Small intestine (tissue), 7 donors: Measurements from ENCODE around the gene EXD3. TPM values are rescaled to one million over a fixed set of nuclear protein-coding genes. Genes with fewer than 3 reads are reported as not detected.
A peak's percentile ranks its signal among the peaks of the same experiment; 100 is the strongest.
"Not testable (repeated sequence)": the region's sequence is repeated elsewhere in the genome, so short reads cannot be mapped to it uniquely, and the experiment has no call there.

Source experiments
- DNase-seq, 2 donors: peaks; one replicate each; pipeline versions ENCODE4 v3.0.0 to v3.0.0-alpha.2; 2013
- FAIRE-seq: peaks from 2 replicates; lab custom pipeline; 2012; peaks lifted over from hg19 to GRCh38; lab: Jason Lieb, UNC
- H3K27ac ChIP-seq, 3 donors: one replicate each; pipeline ENCODE4 v1.5.1; 2013; ENCODE audit warnings: low read length in 2 of 3, mild to moderate bottlenecking in 2 of 3, control low read depth in 1 of 3, inconsistent platforms in 1 of 3, low read depth in 1 of 3, moderate library complexity in 1 of 3
- H3K27me3 ChIP-seq, 3 donors: one replicate each; pipeline ENCODE4 v1.6.1; 2013; ENCODE audit warnings: low read length in 3 of 3, inconsistent platforms in 1 of 3; ENCODE audit not compliant: control insufficient read depth in 3 of 3, insufficient read depth in 3 of 3
- H3K36me3 ChIP-seq, 3 donors: one replicate each; pipeline ENCODE4 v1.6.1; 2013; ENCODE audit warnings: low read length in 3 of 3, inconsistent platforms in 1 of 3, low read depth in 1 of 3, mild to moderate bottlenecking in 1 of 3, moderate library complexity in 1 of 3; ENCODE audit not compliant: control insufficient read depth in 3 of 3, insufficient read depth in 2 of 3
- H3K4me1 ChIP-seq, 3 donors: one replicate each; pipeline ENCODE4 v1.6.1; 2013; ENCODE audit warnings: low read length in 2 of 3, inconsistent platforms in 1 of 3, low read depth in 1 of 3, mild to moderate bottlenecking in 1 of 3, moderate library complexity in 1 of 3; ENCODE audit not compliant: control insufficient read depth in 3 of 3, insufficient read depth in 2 of 3
- H3K4me3 ChIP-seq, 3 donors: one replicate each; pipeline ENCODE4 v1.5.1; 2013; ENCODE audit warnings: low read length in 3 of 3, control low read depth in 1 of 3, inconsistent platforms in 1 of 3, low read depth in 1 of 3, mild to moderate bottlenecking in 1 of 3, moderate library complexity in 1 of 3
- H3K9me3 ChIP-seq, 2 donors: one replicate each; pipeline ENCODE4 v1.6.1; 2013; ENCODE audit warnings: low read depth in 1 of 2, low read length in 1 of 2; ENCODE audit not compliant: control insufficient read depth in 2 of 2, insufficient read depth in 1 of 2
- WGBS, 3 donors: extraction: QIAGEN DNeasy Blood & Tissue Kit; methylation state at CpG; one replicate each; pipeline ENCODE4 v1.1.7; 2013; 5-methylcytosine and 5-hydroxymethylcytosine counted together
- polyA plus RNA-seq, 4 donors: library from polyadenylated mRNA; stranded (reverse) in 3 of 4; unstranded in 1 of 4; fragments of 200-250 nt in 3 of 4; fragments of 120-200 nt in 1 of 4; gene quantifications; one replicate each; pipeline versions ENCODE4 v1.2.1 to v1.2.3, GENCODE V29; 2013
- donor health status: healthy with polysubstance abuse.
- donor health status: control.
- donor health status: control.
- donor health status: Bipolar disorder and iron deficiency.
- donor health status: healthy.

EXD3 gene
- polyA plus RNA-seq, 4 donors, result 15.0 to 47.8 (median 32.4) TPM

DNA sequence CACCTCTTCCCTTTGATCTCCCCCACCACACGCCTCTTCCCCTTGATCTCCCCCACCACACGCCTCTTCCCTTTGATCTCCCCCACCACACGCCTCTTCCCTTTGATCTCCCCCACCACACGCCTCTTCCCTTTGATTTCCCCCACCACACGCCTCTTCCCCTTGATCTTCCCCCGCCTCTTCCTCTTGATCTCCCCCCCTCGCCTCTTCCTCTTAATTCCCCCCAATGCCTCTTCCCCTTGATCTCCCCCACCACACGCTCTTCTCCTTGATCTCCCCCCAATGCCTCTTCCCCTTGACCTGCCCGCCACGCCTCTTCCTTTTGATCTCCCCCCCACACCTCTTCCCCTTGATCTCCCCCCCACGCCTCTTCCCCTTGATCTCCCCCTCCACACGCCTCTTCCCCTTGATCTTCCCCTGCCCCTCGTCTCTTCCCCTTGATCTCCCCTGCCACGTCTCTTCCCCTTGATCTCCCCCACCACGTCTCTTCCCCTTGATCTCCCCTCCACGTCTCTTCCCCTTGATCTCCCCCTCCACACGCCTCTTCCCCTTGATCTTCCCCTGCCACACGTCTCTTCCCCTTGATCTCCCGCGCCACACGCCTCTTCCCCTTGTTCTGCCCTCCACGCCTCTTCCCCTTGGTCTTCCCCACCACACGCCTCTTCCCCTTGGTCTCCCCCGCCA is 27.7 kb upstream of the EXD3 start:
- H3K27me3 ChIP-seq, DNase-seq, H3K4me3 ChIP-seq, FAIRE-seq, H3K27ac ChIP-seq, H3K9me3 ChIP-seq: not testable (repeated sequence)
- H3K4me1 ChIP-seq, result peaks cover 2 to 25% (median 6%) of the 10 kb centered on the region in 3 donors
- H3K36me3 ChIP-seq, result peaks cover 0 to 56% (median 6%) of the 10 kb centered on the region in 3 donors
- WGBS, 3 donors, result 69 to 80% (median 80%) methylated on average over 20 to 23 of the region's 24 CpGs

DNA sequence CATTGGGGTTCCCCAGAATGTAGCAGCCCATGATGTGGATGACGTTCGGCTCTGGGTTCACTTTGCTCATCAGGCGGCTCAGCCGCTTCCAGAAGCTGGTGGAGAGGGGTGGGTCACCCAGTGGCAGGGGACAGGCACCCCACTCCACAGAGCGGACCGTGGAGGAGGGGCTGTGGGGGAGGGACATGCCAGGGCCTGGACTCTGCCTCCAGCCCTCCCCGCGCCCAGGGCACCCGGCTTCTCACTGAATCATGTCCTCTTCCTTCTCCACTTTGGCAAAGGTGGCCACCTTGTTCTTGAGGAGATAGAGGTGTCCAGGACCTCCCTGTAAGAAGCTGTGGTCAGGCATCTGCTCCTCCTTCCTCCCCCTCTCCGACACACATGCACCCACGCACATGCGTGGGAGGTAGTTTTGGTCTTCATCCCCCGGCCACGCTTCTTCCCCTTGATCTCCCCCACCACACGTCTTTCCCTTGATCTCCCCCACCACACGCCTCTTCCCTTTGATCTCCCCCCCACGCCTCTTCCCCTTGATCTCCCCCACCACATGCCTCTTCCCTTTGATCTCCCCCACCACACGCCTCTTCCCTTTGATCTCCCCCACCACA is 27.1 kb upstream of the EXD3 start:
- WGBS, 3 donors, result 75 to 81% (median 79%) methylated on average over 16 to 18 of the region's 18 CpGs
- H3K4me1 ChIP-seq, result peaks cover 2 to 28% (median 6%) of the 10 kb centered on the region in 3 donors
- FAIRE-seq (no peak), DNase-seq (no peak)
- peaks cover 0 to 50% (median 6%) of the 10 kb centered on the region in 3 donors for H3K36me3 ChIP-seq
- no peak overlapping the region for H3K27ac ChIP-seq
- no peaks in the 10 kb centered on the region for H3K9me3 ChIP-seq
- H3K27me3 ChIP-seq, result peaks cover 0 to 5% (median 0%) of the 10 kb centered on the region in 3 donors
- H3K4me3 ChIP-seq, result no peak overlapping the region

GRCh38 chr9:137449081-137449844 is 26.3 kb upstream of the EXD3 start:
- no peak for DNase-seq
- H3K9me3 ChIP-seq, result no peaks in the 10 kb centered on the region
- FAIRE-seq, result no peak
- peaks cover 0 to 5% (median 0%) of the 10 kb centered on the region in 3 donors for H3K27me3 ChIP-seq
- WGBS, 3 donors, result 77 to 83% (median 80%) methylated on average over 35 to 36 of the region's 36 CpGs
- H3K4me1 ChIP-seq, result peaks cover 2 to 22% (median 2%) of the 10 kb centered on the region in 3 donors
- peaks cover 0 to 44% (median 6%) of the 10 kb centered on the region in 3 donors for H3K36me3 ChIP-seq
- no peak overlapping the region for H3K27ac ChIP-seq
- H3K4me3 ChIP-seq, result no peak overlapping the region

- peaks cover 0 to 44% (median 6%) of the 10 kb centered on the region in 3 donors for H3K36me3 ChIP-seq
- H3K27ac ChIP-seq, result no peak overlapping the region
- peaks cover 2 to 19% (median 2%) of the 10 kb centered on the region in 3 donors for H3K4me1 ChIP-seq
- H3K4me3 ChIP-seq, result no peak overlapping the region
- WGBS, 3 donors, result 92 to 93% (median 93%) methylated on average over 7 to 16 of the region's 16 CpGs
- peaks cover 0 to 5% (median 0%) of the 10 kb centered on the region in 3 donors for H3K27me3 ChIP-seq
- H3K9me3 ChIP-seq, result no peaks in the 10 kb centered on the region
- DNase-seq (no peak), FAIRE-seq (no peak)
These were observed 25.6 kb upstream of the EXD3 start for GRCh38 chr9:137448602-137448962.

GRCh38 chr9:137447722-137448601 is 25.0 kb upstream of the EXD3 start:
- 85 to 88% (median 86%) methylated on average over 26 to 27 of the region's 27 CpGs for WGBS, 3 donors

DNA sequence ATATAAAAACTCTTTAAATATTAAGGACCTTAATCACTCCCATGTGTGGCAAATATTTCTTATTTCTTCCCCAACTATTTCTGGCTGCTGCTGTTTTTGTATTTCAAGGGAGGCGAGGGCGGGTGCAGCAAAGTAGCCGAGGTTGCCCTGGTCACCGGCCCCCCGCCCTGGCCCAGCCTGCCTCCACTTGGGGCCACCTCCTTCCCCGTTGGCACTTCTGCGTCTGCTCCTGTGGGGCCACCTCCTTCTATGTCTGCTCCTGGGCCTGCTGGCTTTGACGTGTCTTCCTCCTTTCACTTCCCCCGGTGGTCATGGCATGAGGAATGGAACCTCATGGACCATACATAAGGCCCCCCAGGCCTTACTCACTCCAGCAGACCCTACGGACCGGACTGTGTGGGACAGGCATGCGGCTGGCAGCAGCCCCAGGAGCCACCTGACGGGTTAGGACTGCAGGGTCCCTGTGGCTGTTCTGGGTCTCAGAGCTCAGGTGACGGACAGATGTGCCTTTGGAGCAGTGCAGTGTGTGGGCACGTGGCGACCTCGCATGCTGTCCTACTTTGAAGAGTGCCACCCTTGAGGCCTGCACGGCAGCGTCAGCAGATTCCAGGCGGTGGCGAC is 24.0 kb upstream of the EXD3 start:
- DNase-seq (no peak), FAIRE-seq (no peak)
- H3K27me3 ChIP-seq, result peaks cover 0 to 5% (median 0%) of the 10 kb centered on the region in 3 donors
- H3K9me3 ChIP-seq, result no peaks in the 10 kb centered on the region
- 74 to 77% (median 76%) methylated on average over 21 of the region's 21 CpGs for WGBS, 3 donors
- peaks cover 0 to 31% (median 6%) of the 10 kb centered on the region in 3 donors for H3K36me3 ChIP-seq
- H3K27ac ChIP-seq, result no peak overlapping the region
- H3K4me1 ChIP-seq, result peaks cover 0 to 17% (median 0%) of the 10 kb centered on the region in 3 donors
- H3K4me3 ChIP-seq, result no peak overlapping the region

More at GRCh38 chr9:137447722-137448601, 25.0 kb upstream of the EXD3 start:
- Histone ChIP-seq H3K4me1 (peaks cover 0 to 13% (median 0%) of the 10 kb centered on the region in 3 donors), H3K27me3 (peaks cover 0 to 5% (median 0%) of the 10 kb centered on the region in 3 donors), H3K27ac (no peak overlapping the region), H3K36me3 (peaks cover 0 to 41% (median 6%) of the 10 kb centered on the region in 3 donors), H3K4me3 (no peak overlapping the region), H3K9me3 (no peaks in the 10 kb centered on the region)
- no peak for FAIRE-seq
- no peak for DNase-seq

- FAIRE-seq (no peak), DNase-seq (peak in 1 of 2 donors; percentile 46)
- H3K27ac ChIP-seq, result no peak overlapping the region
- peaks cover 0 to 18% (median 0%) of the 10 kb centered on the region in 3 donors for H3K4me1 ChIP-seq
- H3K27me3 ChIP-seq, result peaks cover 0 to 5% (median 0%) of the 10 kb centered on the region in 3 donors
- WGBS, 3 donors, result 10 to 49% (median 29%) methylated on average over 19 of the region's 19 CpGs
- no peaks in the 10 kb centered on the region for H3K9me3 ChIP-seq
- peaks cover 0 to 26% (median 6%) of the 10 kb centered on the region in 3 donors for H3K36me3 ChIP-seq
- peak overlapping the region in 1 of 3 donors; percentile 3 for H3K4me3 ChIP-seq
These were observed 23.0 kb upstream of the EXD3 start for GRCh38 chr9:137445930-137446431.
